Measurements from ENCODE around the gene KRT79. TPM values are rescaled to one million over a fixed set of nuclear protein-coding genes. Genes with fewer than 3 reads are reported as not detected.

Gene KRT79
- total RNA-seq, 4 donors from 2014 or later = not detected

- 84 to 100% methylated on average over 1 to 10 of the region's 10 CpGs for WGBS, 2 donors (ENCODE audit: low coverage in 1 of 2)
- no peaks in the 10 kb centered on the region for H3K9me3 ChIP-seq
- H3K36me3 ChIP-seq = no peaks in the 10 kb centered on the region
- TF ChIP-seq POLR2AphosphoS5 (IDR thresholded peaks at IDR 0.05) (no peak), POLR2A (IDR thresholded peaks at IDR 0.05) (no peak), EP300 (IDR thresholded peaks at IDR 0.05) (no peak)
- TF ChIP-seq, protein P1, sequence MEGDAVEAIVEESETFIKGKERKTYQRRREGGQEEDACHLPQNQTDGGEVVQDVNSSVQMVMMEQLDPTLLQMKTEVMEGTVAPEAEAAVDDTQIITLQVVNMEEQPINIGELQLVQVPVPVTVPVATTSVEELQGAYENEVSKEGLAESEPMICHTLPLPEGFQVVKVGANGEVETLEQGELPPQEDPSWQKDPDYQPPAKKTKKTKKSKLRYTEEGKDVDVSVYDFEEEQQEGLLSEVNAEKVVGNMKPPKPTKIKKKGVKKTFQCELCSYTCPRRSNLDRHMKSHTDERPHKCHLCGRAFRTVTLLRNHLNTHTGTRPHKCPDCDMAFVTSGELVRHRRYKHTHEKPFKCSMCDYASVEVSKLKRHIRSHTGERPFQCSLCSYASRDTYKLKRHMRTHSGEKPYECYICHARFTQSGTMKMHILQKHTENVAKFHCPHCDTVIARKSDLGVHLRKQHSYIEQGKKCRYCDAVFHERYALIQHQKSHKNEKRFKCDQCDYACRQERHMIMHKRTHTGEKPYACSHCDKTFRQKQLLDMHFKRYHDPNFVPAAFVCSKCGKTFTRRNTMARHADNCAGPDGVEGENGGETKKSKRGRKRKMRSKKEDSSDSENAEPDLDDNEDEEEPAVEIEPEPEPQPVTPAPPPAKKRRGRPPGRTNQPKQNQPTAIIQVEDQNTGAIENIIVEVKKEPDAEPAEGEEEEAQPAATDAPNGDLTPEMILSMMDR (IDR thresholded peaks at IDR 0.05) = no peak
- H3K4me3 ChIP-seq = no peak overlapping the region
- no peak for ATAC-seq
- peaks cover 0 to 10% (median 0%) of the 10 kb centered on the region in 3 donors for H3K4me1 ChIP-seq
- no peak overlapping the region for H3K27ac ChIP-seq
- peaks cover 68% of the 10 kb centered on the region for H3K27me3 ChIP-seq
Measured at GRCh38 chr12:52792185-52793029, 41.7 kb downstream of the KRT79 start.

DNA sequence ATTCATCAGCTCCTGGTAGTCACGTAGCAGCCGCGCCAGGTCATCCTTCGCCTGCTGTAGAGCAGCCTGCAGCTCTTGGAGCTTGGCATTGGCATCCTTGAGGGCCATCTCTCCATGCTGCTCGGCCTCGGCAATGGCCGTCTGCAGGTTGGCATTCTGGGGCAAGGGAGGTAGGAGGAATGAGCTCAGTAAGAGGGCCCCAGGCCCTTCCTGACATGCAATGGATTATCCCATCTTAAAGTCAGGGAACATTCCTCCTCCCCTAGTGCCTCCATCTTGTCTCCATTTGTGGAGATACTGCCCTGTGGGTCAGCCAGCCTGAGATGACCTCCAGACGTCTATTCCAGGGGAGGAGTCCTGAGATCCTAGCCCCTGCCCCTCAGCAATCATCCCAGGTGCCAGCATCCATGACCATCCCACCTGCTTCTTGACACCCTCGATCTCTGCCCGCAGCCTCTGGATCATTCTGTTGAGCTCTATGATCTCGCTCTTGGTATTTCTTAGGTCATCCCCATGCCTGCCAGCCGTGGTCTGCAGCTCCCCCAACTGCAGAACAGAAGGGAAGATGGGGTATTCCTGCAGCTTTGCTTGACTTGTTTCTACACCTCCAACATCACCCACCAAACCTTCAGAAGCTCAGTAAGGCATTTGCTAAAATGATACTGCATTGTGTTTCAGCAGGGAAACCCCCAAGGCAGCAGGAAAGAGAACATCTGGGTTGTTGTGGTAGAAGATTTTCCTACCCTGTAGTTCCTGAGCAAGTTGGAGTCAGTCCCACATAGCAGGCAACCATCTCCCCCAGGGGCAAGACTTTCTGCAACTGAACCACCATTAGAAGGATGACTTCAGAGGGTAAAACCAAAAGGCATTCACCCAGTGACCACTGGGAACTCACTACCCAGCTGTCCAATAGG lies 42.6 kb downstream of the KRT79 start:
- no peak overlapping the region for H3K27ac ChIP-seq
- peaks cover 0 to 10% (median 0%) of the 10 kb centered on the region in 3 donors for H3K4me1 ChIP-seq
- ATAC-seq = no peak
- WGBS, 2 donors (ENCODE audit: low coverage in 1 of 2) = 91 to 96% methylated on average over 4 to 5 of the region's 12 CpGs
- H3K27me3 ChIP-seq = peaks cover 70% of the 10 kb centered on the region
- TF ChIP-seq, protein P1 (IDR thresholded peaks at IDR 0.05) = no peak
- TF ChIP-seq POLR2AphosphoS5 (IDR thresholded peaks at IDR 0.05) (no peak), EP300 (IDR thresholded peaks at IDR 0.05) (no peak), POLR2A (IDR thresholded peaks at IDR 0.05) (no peak)
- no peaks in the 10 kb centered on the region for H3K9me3 ChIP-seq
- H3K4me3 ChIP-seq = no peak overlapping the region
- no peaks in the 10 kb centered on the region for H3K36me3 ChIP-seq

- no peaks in the 10 kb centered on the region for H3K36me3 ChIP-seq
- ATAC-seq = no peak
- no peak overlapping the region for H3K27ac ChIP-seq
- H3K27me3 ChIP-seq = peaks cover 70% of the 10 kb centered on the region
- no peaks in the 10 kb centered on the region for H3K9me3 ChIP-seq
- peaks cover 0 to 10% (median 0%) of the 10 kb centered on the region in 3 donors for H3K4me1 ChIP-seq
- TF ChIP-seq, protein P1 (IDR thresholded peaks at IDR 0.05) = no peak
- TF ChIP-seq POLR2A (IDR thresholded peaks at IDR 0.05) (no peak), EP300 (IDR thresholded peaks at IDR 0.05) (no peak), POLR2AphosphoS5 (IDR thresholded peaks at IDR 0.05) (no peak)
- H3K4me3 ChIP-seq = peak overlapping the region in 1 of 2 donors; percentile 6
- WGBS, 2 donors (ENCODE audit: low coverage in 1 of 2) = 33 to 60% methylated on average over 3 to 10 of the region's 19 CpGs
Measured at GRCh38 chr12:52790427-52791270, 43.5 kb downstream of the KRT79 start.

GRCh38 chr12:52789637-52790426 lies 44.3 kb downstream of the KRT79 start:
- 47% methylated on average over 6 of the region's 50 CpGs; no CpG with 5 or more reads in 1 of the 2 donors for WGBS, 2 donors (ENCODE audit: low coverage in 1 of 2)
- Histone ChIP-seq H3K27me3 (peaks cover 66% of the 10 kb centered on the region), H3K4me1 (peaks cover 0 to 10% (median 0%) of the 10 kb centered on the region in 3 donors), H3K4me3 (peak overlapping the region in 1 of 2 donors; percentile 6), H3K27ac (no peak overlapping the region), H3K36me3 (no peaks in the 10 kb centered on the region), H3K9me3 (no peaks in the 10 kb centered on the region)
- ATAC-seq = no peak
- TF ChIP-seq, protein P1 (IDR thresholded peaks at IDR 0.05) = no peak
- no peak for TF ChIP-seq POLR2A (IDR thresholded peaks at IDR 0.05)
- no peak for TF ChIP-seq EP300 (IDR thresholded peaks at IDR 0.05)
- no peak for TF ChIP-seq POLR2AphosphoS5 (IDR thresholded peaks at IDR 0.05)

Data from gastroesophageal sphincter (tissue), 4 donors.